NCI-H2029 (cell line): ENCODE measurements around the gene LUM.
A peak's percentile ranks its signal among the peaks of the same experiment; 100 is the strongest.
"Not testable (repeated sequence)": the region's sequence is repeated elsewhere in the genome, so short reads cannot be mapped to it uniquely, and the experiment has no call there.

Experiments
- DNase-seq: peaks from one replicate; lab custom pipeline; 2025; lab: John Stamatoyannopoulos, UW

The LUM gene

DNA sequence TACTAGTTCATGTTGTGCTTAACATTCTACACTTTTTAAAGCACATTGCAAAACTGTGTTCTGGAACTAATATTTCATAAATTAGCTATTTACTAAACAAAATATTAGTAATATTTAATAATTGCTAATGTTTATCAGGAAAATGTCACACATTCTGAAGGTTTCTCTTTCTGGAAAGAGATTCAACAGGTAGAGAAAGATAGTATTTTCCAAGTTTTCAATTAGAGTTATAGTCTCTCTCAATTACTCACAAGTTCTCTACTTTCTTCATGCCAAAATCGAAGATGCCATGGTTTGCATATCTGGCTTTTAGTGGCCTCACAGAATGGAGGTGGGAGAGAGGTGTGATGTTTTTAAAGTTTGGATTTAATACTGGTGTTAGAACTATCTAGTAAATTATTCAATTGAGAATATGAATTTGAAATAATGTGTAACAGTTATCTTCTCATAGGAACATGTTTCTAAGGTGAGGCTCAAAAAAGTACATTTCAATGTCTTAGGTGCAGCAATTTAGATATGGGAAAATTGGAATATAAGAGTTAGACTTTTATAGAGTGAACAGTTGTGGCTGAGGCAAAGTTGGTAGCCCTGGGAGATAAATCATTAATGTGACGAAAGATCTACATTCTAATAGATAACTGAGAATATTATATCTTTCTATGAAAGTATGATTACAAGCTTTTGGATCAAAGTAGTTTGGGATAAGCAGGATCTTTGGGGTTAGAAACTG is 1.5 kb downstream of the LUM start:
- no peak for DNase-seq

DNA sequence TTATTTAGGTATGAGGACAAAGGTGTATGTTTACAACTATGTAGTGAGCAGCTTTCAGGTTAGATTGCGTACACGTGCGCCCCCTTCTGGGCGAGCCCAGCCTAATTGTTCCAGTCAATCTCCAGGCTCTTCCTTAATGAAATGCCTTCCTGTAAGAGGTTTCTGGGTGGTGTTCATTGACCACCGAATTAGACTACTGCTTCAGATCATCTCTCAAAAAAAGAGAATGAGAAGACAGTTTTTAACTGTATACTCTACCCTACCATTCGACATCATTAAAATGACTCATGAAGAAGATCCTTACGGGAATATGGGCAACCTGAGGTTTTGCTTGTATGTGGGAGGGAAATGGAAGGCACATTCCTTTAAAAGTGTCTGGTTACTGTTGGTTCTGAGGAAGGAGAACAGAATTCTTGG is 2.1 kb downstream of the LUM start:
- DNase-seq = peak; percentile 5

DNA sequence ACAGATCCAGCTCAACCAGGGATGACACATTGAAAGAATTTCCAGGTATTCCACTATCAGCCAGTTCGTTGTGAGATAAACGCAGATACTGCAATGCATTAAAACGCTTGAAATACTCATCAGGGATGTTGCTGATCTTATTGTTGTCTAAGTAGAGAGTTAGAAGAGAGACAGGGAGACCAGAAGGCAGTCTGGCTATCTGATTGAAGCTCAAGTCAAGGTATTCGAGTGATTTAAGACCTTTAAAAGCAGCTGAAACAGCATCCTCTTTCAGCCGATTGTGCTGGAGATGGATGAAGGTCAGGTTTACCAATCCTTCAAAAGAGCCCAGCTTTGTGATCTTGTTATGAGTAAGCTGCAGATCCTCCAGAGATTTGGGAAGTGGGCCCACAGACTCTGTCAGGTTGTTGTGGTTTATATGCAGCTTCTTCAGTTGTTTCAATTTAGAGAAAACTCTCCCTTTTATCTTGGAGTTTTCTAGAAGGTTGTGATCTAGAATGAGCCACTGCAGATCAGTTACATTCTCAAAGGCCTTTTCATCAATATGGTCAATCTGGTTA is 3.0 kb downstream of the LUM start:
- no peak for DNase-seq

DNA sequence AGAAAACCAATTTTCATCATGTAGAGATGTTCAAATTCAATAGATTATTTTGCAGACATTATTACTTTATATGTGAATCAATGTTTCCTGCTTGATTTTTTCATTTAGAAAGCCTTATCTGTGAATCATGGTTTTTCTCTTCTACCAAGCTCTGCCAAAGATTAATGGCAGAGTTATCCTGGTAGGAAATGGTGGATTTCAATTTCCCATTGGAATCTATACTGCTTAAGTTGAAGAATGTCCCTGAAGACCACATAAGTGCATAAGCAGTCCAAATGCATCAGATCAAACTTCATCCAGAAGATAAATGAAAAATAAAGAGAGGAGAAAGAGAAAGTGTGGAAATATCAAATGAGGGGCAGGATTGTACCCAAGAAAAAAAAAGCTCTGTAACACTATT is 5.0 kb downstream of the LUM start:
- no peak for DNase-seq

DNA sequence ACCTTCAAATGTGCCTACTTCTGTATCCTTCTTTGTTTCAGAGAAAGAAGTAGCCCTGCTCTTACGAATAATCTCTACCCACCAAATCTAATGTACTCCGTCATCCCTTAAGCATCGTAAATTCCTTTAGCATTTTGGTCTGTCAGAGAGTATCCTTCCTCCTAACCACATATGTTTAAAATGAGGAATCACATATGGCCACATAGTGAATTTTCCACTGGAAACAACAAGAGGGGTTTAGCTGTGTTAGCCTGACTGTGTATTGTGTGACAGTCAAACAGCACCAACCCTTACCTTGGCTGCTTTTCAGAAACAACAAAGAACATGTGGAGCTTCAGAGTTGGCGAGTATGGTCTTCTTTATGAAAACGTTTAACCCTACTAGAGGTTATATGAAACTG is 5.5 kb downstream of the LUM start:
- no peak for DNase-seq

DNA sequence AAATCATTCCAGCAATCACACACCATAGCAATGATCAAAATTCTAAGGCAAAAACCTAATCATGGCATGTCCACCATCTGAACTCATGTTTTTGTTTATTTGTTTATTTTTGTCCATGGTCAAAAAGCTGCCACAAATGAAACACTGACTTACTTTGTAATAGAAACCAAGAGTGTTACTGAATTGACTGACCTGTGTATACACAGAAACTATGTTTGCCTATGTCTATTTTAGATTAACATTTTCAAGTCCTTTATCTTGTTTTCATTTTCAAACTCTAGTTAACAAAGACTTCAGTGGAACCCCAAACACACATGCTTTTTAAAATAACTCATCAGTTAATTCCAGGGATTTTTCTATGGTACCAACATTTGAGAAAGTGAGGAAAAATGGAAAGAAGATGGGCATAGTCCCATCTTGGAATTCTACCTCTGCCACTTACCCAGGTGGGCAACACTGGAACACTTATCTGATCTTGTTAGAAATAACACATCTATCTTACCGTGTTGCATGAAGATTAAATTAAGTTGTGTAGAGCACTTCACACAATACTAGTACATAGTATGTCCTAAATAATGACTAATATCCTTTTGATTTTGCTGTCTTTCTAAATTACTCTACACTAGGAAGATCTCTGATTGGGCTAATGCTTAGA is 6.4 kb downstream of the LUM start:
- no peak for DNase-seq

DNA sequence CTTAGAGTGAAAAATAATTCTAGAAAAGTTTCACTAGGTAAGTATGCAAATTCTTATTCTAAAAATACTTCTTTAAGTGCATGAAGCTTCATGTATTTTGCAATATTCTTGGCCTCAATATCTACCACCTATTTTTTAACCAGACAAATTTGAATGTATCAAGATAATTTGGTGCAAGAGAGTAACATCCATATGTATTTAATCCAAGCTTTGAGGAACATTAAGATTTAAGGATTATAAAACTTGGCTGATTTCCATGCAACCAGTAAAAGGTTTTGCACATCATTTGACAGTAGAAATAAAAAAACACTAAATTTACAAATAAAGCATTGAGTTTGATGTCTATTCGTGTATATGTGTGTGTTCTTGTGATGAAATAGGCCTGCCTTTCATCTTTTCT is 7.7 kb downstream of the LUM start:
- no peak for DNase-seq

DNA sequence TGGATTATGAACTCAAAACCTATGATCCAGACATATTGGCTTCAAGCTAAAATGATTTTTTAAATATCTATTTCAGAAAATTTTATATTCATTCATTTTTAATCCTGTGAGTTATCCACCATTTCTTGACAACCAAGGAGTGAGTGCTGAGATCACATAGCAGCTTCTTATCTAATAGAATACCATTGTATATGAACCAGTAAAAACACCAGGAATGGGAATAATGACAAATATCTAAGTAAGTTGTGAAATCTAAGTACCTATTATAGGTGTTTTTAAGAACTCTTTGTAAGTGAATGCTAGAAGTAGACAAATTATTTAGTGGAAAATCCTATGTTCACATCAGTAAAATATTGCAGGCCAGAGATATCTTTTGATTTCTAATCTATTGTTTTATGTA is 8.2 kb downstream of the LUM start:
- DNase-seq = no peak

DNA sequence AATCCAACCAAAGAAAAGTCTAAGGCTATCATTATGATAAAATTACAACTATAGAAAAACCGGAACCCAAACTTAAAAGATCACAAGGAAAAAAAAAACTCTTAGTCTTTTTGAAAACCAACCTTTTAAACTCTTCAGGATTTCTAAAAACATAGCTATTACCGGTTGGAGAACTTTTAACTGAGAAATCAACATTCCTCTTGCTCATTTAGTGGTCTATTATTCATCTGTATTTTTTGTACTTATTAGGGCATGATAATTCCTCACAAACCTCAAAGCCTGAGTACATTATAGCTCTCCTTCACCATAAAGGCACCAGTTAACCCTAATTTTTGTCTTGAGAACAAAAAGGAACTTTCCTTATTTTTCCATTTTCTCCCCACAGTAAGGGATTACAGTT is 10.4 kb downstream of the LUM start:
- no peak for DNase-seq

DNA sequence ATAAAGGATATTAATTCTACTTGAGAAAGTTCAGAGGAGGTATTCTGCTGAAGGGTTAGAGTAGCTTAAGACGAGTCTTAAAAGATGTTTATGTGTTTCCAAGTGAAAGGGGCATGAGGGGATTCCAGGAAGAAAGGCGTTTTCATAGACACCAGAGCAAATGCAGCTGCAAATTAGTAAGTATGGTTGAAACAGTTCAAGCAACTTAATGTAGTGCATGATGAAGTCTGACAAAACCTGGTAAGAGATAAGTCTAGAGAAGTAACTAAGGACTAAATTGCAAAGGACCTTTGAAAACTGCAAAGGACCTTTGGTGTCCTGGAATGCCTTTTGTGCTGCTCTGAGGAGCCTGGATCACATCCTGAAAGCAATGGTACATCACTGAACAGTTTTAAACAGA is 11.5 kb downstream of the LUM start:
- DNase-seq = no peak

DNA sequence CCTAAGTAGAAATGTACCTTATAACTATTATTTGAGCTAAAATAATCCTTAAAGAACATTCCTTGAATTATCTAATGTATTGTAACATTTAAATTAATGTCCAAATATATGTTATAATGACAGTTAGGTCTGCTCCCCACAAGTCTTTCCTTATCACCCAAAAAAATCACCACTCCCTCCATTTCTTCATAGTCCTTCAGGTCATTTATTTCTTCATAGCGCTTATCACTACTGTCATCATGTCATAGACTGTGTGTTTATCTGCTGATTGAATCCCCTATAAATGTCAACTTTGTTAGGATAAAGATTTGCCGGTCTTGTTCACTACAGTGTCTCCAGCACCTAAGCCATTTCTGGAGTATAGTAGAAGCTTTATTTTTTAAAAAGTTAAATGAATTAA is 12.0 kb downstream of the LUM start:
- DNase-seq = no peak

DNA sequence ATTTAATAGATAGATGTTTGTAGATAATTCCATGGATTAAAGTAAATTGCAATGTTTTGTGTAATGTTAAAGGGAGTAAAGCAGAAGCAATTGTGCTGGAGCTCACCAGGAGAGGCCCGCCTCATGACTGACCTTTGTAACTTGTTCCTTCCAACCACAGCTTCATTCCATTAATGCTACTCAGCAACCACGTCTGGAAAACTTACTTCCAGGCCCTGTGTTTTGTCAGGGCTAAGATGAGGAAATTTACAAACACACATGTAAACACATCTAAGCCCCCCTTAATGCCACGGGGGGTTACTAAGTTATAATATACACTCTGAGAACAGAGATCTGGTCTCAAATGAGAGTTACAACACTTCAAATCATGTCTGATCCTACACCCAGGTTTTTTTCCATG is 12.4 kb downstream of the LUM start:
- no peak for DNase-seq

DNA sequence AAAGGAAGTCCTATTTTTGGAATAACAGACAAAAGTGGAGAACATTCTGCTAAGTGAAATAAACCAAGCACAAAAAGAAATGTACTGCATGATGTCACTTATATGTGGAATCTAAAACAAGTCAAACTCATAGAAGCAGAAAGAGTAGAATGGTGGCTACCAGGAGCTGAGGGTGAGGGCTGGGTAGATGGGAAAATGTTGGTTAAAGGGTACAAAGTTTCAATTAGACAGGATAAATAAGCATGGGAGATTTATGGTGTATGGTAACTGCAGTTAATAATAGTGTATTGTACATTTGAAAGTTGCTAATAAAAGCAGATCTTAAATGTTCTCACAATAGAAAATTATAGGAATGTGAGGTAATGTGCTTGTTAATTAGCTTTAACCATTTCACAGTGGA is 12.8 kb downstream of the LUM start:
- no peak for DNase-seq

DNA sequence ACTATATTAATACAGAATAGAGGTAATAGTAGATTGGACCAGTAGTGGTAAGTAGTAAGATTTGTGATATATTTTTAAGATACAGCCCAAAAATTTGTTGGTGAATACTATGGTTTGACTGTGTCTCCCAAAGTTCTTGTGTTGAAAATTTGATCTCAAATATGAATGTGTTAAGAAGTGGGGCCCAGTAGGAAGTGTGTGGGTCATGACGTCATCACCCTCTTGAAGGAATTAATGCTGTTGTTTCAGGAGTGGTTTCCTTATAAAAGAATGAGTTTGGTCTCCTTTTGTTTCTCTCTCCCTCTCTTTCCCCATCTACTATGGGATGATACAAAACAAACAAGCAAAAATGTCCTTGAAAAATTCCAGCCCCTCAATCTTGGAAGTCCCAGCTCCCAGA is 16.3 kb downstream of the LUM start:
- no peak for DNase-seq

DNA sequence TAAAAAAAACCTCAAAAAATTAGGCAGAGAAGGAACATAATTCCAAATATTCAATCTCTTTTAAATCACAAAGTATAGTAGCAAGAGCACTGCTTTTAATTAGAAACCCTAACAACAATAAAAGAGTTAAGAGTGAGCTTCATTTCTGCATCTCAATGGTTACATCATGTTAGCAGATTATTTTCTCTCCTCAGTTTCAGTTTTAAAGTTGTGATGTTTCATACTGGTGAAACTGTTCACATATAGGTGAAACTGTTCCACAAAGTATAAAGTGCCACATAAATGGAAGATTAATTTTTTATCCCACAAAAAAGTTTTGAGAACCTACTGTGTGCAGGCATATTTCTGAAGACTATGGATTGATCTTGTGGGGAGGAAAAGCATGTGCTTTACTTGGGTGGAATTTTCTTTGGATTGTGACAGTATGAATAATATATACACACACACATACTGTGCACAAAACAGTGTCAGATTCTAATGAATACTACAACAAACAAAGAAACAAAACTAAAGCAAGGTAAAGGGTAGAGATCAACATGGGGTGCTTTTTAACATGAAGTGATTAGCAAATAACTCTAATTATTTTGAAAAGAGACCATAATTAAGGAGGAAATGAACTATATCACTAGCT is 17.1 kb downstream of the LUM start:
- no peak for DNase-seq

DNA sequence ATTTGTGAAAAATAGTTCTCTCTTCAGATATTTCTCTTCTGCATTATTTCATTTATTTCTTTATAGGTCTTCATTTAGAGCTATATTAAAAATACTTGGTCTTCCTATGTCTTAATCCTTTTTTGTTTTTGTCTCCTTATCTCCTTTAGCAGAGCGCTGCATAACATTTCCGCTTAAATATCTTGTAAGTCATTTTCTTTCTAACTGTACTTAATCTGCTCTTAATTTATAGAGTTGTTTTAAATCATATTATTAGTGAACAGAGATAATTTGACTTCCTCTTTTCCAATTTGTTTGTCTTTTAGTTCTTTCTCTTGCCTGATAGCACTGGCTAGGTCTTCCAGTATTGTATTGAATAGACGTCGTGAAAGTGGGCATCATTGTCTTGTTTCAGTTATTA is 18.0 kb downstream of the LUM start:
- DNase-seq = no peak

DNA sequence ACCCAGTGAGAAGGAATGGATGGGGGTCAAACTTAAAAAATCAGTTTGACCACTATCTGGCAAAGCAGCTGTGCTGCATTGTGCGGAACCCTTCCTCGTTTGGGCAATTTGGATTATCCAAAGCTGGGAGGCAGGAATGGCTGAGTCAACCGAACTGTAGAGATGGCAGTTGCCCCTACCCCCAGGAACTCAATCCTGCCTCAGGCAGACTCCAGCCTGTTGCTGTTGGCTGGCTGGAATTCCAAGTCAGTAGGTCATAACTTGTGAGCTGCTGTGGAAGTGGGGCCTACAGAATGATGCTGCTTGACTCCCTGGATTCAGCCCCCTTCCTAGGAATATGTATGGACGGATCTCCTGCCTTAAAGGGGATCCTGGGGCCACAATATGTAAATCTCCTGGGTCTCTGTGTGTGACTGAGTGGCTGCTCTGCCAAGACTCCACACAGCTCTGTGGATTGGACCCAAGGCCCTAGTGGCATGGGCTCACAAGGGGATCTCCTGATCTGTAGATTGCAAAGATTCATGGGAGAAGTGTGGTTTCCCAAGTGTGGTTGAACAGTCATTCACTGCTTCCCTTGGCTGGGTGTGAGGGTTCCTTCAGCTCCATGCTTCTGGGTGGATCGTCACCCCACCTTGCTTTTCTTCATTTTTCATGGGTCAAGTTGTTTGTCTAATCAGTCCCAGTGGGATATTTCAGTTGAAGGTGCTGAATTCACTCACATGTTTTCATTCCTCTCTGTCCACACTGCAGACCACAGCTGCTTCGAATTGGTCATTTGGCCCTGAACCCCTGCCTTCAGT is 19.2 kb downstream of the LUM start:
- DNase-seq = no peak

DNA sequence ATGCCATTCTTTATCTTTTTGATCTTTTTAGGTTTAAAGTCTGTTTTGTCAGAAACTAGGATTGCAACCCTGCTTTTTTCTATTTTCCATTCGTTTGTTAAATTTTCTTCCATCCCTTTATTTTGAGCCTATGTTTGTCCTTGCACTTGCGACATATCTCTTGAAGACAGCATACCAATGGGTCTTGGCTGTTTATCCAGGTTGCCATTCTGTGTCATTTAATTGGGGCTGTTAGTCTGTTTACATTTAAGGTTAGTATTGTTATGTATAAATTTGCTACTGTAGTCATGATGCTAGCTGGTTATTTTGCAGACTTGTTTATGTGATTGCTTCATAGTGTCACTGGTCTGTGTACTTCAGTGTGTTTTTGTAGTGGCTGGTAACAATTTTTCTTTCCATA is 21.3 kb downstream of the LUM start:
- DNase-seq = not testable (repeated sequence)

DNA sequence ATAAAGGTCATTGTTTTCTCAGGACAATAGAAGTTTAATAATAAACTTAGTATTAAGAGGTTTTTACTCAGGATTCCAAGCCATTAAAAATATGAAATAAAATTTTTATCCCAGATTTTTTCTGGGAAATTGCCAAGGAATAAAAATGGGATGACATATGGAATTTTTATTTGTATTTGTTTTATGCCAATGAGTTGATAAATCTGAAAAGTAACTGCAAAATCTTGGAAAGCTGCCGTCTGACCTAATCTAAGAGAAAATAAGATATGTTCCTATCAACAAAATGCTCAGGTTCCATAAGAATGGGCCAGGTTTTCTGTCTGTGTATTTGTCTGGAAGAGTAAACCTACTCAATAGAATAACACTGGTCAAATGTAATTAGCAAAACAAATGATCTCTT is 31.3 kb downstream of the LUM start:
- no peak for DNase-seq

DNA sequence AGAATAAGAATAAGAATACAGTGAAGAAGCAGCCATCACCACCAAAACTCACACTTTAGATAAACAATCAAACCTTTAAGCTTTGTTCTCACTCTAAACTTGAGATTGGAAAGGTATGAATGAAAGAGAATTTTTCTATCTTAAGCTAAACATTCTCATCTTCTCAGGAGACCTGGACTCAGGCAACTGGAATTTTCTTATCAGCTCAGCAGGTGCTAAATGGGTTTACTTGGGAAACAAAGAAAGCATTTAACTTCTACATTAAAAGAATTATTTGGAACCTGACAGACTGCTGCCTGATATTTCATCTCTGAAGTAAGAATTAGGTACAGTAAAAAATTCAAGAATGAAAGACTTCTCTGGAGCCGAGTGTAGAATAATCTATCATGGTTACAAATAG is 32.8 kb downstream of the LUM start:
- no peak for DNase-seq

DNA sequence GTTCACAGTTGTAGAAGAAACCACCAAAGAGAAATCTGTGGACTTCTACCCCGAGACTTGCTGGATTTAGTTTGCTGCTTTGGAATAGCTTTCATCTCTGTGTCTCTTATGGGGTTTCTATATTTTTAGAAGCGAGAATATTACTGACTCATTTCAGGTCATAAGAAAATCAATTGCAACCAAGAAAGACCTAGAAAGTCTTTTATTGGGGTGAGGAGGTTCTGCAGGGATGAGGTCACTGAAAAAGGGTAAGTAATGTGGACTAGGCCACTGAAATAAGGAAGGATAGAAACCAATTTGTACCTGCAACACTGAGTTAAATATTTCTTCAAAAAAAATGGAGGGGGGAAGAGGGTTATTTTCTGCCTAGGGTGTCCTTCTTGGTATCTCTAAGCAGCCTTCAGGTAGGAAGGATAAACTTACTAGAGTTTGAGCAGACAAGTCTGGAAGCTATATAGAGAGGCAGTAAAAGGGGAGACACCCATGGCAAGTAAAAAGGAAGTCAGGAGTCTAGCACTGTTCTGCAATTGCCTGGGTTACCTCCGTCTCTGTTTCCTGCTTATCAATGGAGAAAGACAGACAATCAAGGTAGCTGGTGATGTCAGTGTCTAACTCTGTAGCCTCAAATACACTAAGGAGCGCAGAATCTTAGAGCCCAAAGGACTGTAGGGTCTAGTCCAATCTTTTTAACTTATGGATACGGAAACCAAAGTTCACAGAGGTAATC is 33.9 kb downstream of the LUM start:
- DNase-seq = no peak

DNA sequence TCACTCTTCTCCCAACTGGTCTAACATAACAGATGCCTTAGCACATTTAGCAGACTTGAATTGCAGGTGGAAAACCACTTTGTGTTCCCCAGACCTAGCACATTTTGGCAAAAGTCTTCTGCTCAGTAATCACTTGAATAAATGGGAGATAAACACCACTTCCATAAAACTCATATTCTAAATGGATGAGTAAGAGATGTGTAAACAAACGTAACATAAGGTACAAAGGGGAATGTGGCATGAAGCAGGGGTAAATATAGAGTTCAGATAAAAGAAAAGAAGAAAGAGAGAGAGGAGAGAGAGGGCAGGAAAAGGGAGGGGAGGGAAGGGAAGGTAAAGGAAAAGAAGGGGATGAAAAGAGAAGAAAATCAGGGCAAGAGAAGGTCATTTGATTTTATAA is 36.4 kb downstream of the LUM start:
- peak; percentile 9 for DNase-seq
